Liver (tissue), 9 donors: ENCODE data around the gene NOS3. TPM values are rescaled to one million over a fixed set of nuclear protein-coding genes. Genes with fewer than 3 reads are reported as not detected.

ENCODE experiments used
- DNase-seq: peaks from one replicate; pipeline ENCODE4 v3.0.0-alpha.2; 2017; ENCODE audit warnings: low spot score
- H3K27ac ChIP-seq, 2 donors: one replicate each; pipeline ENCODE4 v1.7.0; 2013; ENCODE audit warnings: inconsistent platforms in 2 of 2, low read length in 2 of 2, control low read depth in 1 of 2, low read depth in 1 of 2, mild to moderate bottlenecking in 1 of 2
- H3K27me3 ChIP-seq, 4 donors: one replicate each; pipeline versions ENCODE4 v1.6.1 to v1.7.0; 2013; ENCODE audit warnings: low read length in 3 of 4, inconsistent platforms in 1 of 4, mild to moderate bottlenecking in 1 of 4, moderate library complexity in 1 of 4; ENCODE audit not compliant: control insufficient read depth in 4 of 4, insufficient read depth in 4 of 4
- H3K36me3 ChIP-seq, 4 donors: one replicate each; pipeline versions ENCODE4 v1.6.1 to v1.7.0; 2013; ENCODE audit warnings: low read length in 3 of 4, mild to moderate bottlenecking in 3 of 4, low read depth in 1 of 4, moderate library complexity in 1 of 4; ENCODE audit not compliant: control insufficient read depth in 4 of 4, insufficient read depth in 3 of 4
- H3K4me1 ChIP-seq, 4 donors: one replicate each; pipeline versions ENCODE4 v1.6.1 to v1.7.0; 2013; ENCODE audit warnings: low read length in 3 of 4, mild to moderate bottlenecking in 3 of 4, moderate library complexity in 1 of 4; ENCODE audit not compliant: control insufficient read depth in 4 of 4, insufficient read depth in 4 of 4
- H3K4me3 ChIP-seq, 3 donors: one replicate each; pipeline versions ENCODE4 v1.6.1 to v1.7.0; 2013; ENCODE audit warnings: low read length in 3 of 3, control low read depth in 1 of 3, low read depth in 1 of 3, mild to moderate bottlenecking in 1 of 3
- H3K9ac ChIP-seq, 2 donors: one replicate each; pipeline ENCODE4 v1.7.0; 2013; ENCODE audit warnings: low read length in 2 of 2, mild to moderate bottlenecking in 2 of 2, moderate library complexity in 2 of 2, control low read depth in 1 of 2, low read depth in 1 of 2
- H3K9me3 ChIP-seq, 4 donors: one replicate each; pipeline versions ENCODE4 v1.6.1 to v1.7.0; 2013; ENCODE audit warnings: low read length in 3 of 4; ENCODE audit not compliant: control insufficient read depth in 4 of 4
- GABPA ChIP-seq, 2 donors: IDR thresholded peaks in 1 of 2; conservative IDR thresholded peaks in 1 of 2; 2 replicates each; pipeline ENCODE4 v1.6.1; 2016; ENCODE audit warnings: antibody characterized with exemption in 2 of 2, mild to moderate bottlenecking in 1 of 2, moderate library complexity in 1 of 2
- JUND ChIP-seq, 2 donors: IDR thresholded peaks; 2 replicates each; pipeline ENCODE4 v1.6.1; 2016; ENCODE audit warnings: antibody characterized with exemption in 2 of 2
- NR2F2 ChIP-seq: IDR thresholded peaks from 2 replicates; pipeline ENCODE4 v1.6.1; 2016; ENCODE audit warnings: antibody characterized with exemption
- RAD21 ChIP-seq, 2 donors: IDR thresholded peaks; 2 replicates each; pipeline ENCODE4 v1.6.1; 2016; ENCODE audit warnings: antibody characterized with exemption in 2 of 2, mild to moderate bottlenecking in 2 of 2
- RXRA ChIP-seq, 2 donors: IDR thresholded peaks; 2 replicates each; pipeline ENCODE4 v1.6.1; 2017 to 2018; ENCODE audit warnings: antibody characterized with exemption in 2 of 2, mild to moderate bottlenecking in 1 of 2
- TAF1 ChIP-seq: conservative IDR thresholded peaks from 2 replicates; pipeline ENCODE4 v1.6.1; 2016; ENCODE audit warnings: antibody characterized with exemption, mild to moderate bottlenecking
- ZBTB33 ChIP-seq: IDR thresholded peaks from 2 replicates; pipeline ENCODE4 v1.6.1; 2016; ENCODE audit warnings: antibody characterized with exemption
- WGBS: extraction: QIAGEN DNeasy Blood & Tissue Kit; methylation state at CpG from one replicate; pipeline ENCODE4 v1.1.7; 2013; 5-methylcytosine and 5-hydroxymethylcytosine counted together
- polyA plus RNA-seq, 2 donors: library from polyadenylated mRNA; stranded (reverse) in 1 of 2; unstranded in 1 of 2; fragments of 200-250 nt in 1 of 2; fragments of >200 nt in 1 of 2; fragmentation: Nextera tagmentation in 1 of 2; extraction: Ambion mirVana in 1 of 2; gene quantifications; one replicate each; pipeline versions ENCODE4 v1.2.1 to v1.2.3, GENCODE V29; 2013 to 2015
- total RNA-seq, 2 donors: library from RNA; depleted of rRNA; stranded (reverse); fragments of >200 nt; gene quantifications; one replicate each; pipeline ENCODE4 v1.2.3, GENCODE V29; 2014
- TF ChIP-seq, protein P1 (sequence below): IDR thresholded peaks from 2 replicates; pipeline ENCODE4 v1.6.1; 2016; ENCODE audit warnings: antibody characterized with exemption
- TF ChIP-seq, protein P2 (sequence below): fragments of 150-350 bp; IDR thresholded peaks from 2 replicates; pipeline ENCODE4 v1.5.1; 2017; ENCODE audit warnings: improper control_type of control experiment, low read depth, low read length; ENCODE audit not compliant: missing input control
- donor health status: healthy.
- donor health status: healthy.
- donor health status: healthy.
- donor health status: healthy.
- donor health status: healthy.

NOS3 gene
- total and polyA plus RNA-seq, 4 donors = 1.6 to 6.1 (median 5.1) TPM

DNA sequence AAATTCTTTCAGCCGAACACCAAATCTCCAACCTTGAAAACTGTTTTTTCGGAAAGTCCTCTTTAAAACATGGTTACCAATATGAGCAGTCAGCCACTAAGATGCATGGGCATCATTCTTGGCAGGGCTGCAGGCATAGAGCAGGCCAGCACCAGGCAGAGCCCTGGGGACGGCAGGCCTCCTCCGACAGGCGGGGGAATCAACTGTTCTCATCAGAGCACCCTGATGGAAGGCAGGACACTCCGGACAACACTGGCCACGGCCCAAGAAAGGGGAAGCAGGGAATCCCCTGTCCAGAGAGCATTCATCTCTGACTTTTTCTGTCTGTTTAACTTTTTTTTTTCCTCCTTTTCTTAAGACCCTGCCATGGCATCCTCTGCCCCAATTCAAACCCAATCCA, 1.4 kb upstream of the NOS3 start:
- WGBS = 58% methylated on average over 7 of the region's 7 CpGs
- Histone ChIP-seq H3K9me3 (peaks cover 0 to 4% (median under 1%) of the 10 kb centered on the region in 4 donors), H3K9ac (no peak overlapping the region), H3K27ac (peak overlapping the region; percentile 66 to 70), H3K27me3 (peaks cover 0 to 2% (median 0%) of the 10 kb centered on the region in 4 donors), H3K4me1 (peaks cover 0 to 10% (median 6%) of the 10 kb centered on the region in 4 donors), H3K4me3 (no peak overlapping the region), H3K36me3 (no peaks in the 10 kb centered on the region)
- TF ChIP-seq RXRA (IDR thresholded peaks at IDR 0.05) = no peak
- no peak for TF ChIP-seq ZBTB33
- no peak for TF ChIP-seq GABPA (IDR thresholded peaks at IDR 0.05 in 1 of 2, conservative IDR thresholded peaks at IDR 0.05 in 1 of 2)
- TF ChIP-seq, protein P1, sequence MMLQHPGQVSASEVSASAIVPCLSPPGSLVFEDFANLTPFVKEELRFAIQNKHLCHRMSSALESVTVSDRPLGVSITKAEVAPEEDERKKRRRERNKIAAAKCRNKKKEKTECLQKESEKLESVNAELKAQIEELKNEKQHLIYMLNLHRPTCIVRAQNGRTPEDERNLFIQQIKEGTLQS = no peak
- TF ChIP-seq TAF1 = no peak
- no peak for TF ChIP-seq RAD21 (IDR thresholded peaks at IDR 0.05)
- no peak for TF ChIP-seq NR2F2
- no peak for DNase-seq

GRCh38 chr7:150992051-150992640, 1.3 kb downstream of the NOS3 start:
- TF ChIP-seq GABPA (IDR thresholded peaks at IDR 0.05 in 1 of 2, conservative IDR thresholded peaks at IDR 0.05 in 1 of 2) = no peak
- TF ChIP-seq, protein P2, sequence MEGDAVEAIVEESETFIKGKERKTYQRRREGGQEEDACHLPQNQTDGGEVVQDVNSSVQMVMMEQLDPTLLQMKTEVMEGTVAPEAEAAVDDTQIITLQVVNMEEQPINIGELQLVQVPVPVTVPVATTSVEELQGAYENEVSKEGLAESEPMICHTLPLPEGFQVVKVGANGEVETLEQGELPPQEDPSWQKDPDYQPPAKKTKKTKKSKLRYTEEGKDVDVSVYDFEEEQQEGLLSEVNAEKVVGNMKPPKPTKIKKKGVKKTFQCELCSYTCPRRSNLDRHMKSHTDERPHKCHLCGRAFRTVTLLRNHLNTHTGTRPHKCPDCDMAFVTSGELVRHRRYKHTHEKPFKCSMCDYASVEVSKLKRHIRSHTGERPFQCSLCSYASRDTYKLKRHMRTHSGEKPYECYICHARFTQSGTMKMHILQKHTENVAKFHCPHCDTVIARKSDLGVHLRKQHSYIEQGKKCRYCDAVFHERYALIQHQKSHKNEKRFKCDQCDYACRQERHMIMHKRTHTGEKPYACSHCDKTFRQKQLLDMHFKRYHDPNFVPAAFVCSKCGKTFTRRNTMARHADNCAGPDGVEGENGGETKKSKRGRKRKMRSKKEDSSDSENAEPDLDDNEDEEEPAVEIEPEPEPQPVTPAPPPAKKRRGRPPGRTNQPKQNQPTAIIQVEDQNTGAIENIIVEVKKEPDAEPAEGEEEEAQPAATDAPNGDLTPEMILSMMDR = no peak
- Histone ChIP-seq H3K27me3 (peaks cover 0 to 2% (median 0%) of the 10 kb centered on the region in 4 donors), H3K27ac (no peak overlapping the region), H3K4me3 (no peak overlapping the region), H3K36me3 (no peaks in the 10 kb centered on the region), H3K4me1 (peaks cover 0 to 10% (median 6%) of the 10 kb centered on the region in 4 donors), H3K9ac (no peak overlapping the region), H3K9me3 (peaks cover 0 to 4% (median under 1%) of the 10 kb centered on the region in 4 donors)
- 75% methylated on average over 6 of the region's 6 CpGs for WGBS
- no peak for DNase-seq

DNA sequence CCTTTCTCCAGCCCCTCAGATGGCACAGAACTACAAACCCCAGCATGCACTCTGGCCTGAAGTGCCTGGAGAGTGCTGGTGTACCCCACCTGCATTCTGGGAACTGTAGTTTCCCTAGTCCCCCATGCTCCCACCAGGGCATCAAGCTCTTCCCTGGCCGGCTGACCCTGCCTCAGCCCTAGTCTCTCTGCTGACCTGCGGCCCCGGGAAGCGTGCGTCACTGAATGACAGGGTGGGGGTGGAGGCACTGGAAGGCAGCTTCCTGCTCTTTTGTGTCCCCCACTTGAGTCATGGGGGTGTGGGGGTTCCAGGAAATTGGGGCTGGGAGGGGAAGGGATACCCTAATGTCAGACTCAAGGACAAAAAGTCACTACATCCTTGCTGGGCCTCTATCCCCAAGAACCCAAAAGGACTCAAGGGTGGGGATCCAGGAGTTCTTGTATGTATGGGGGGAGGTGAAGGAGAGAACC, 2.1 kb downstream of the NOS3 start:
- Histone ChIP-seq H3K27ac (peak overlapping the region; percentile 54 to 56), H3K27me3 (peaks cover 0 to 2% (median 0%) of the 10 kb centered on the region in 4 donors), H3K4me1 (peaks cover 0 to 10% (median 6%) of the 10 kb centered on the region in 4 donors), H3K9me3 (peaks cover 0 to 4% (median under 1%) of the 10 kb centered on the region in 4 donors), H3K36me3 (no peaks in the 10 kb centered on the region), H3K9ac (no peak overlapping the region), H3K4me3 (no peak overlapping the region)
- TF ChIP-seq JUND (IDR thresholded peaks at IDR 0.05) = no peak
- no peak for TF ChIP-seq RXRA (IDR thresholded peaks at IDR 0.05)
- TF ChIP-seq, protein P2 = no peak
- TF ChIP-seq NR2F2 = peak; percentile 69
- WGBS = 35% methylated on average over 5 of the region's 5 CpGs
- DNase-seq = no peak
